22Rv1 (cell line): ENCODE results near the gene MSRB2.

Source experiments
- CTCF ChIP-seq: fragments of 450-650 bp; IDR thresholded peaks from 2 replicates; pipeline ENCODE4 v1.5.1; 2017; ENCODE audit warnings: mild to moderate bottlenecking
- ZFX ChIP-seq: fragments of 450-650 bp; IDR thresholded peaks from 2 replicates; pipeline ENCODE4 v1.6.1; 2017; ENCODE audit warnings: antibody characterized with exemption, borderline replicate concordance

GRCh38 chr10:23157239-23157681 lies 61.9 kb downstream of the MSRB2 start:
- TF ChIP-seq CTCF (no peak), ZFX (no peak)
